HL-60 (cell line): Measurements from ENCODE around the gene GNS.

Experiments used
- DNase-seq, 2 experiments: peaks; one replicate each; pipeline ENCODE4 v3.0.0-alpha.2; 2010 to 2020; ENCODE audit warnings: low read depth in 1 of 2, low spot score in 1 of 2
- H3K27ac ChIP-seq: fragments of 250-450 bp; sonication (Bioruptor Pico); replicated peaks from 2 replicates; pipeline ENCODE4 v1.5.1; 2020; ENCODE audit warnings: mild to moderate bottlenecking, moderate library complexity
- H3K27me3 ChIP-seq: fragments of 250-450 bp; sonication (Bioruptor Pico); 2 replicates; pipeline ENCODE4 v1.5.1; 2021; ENCODE audit warnings: mild to moderate bottlenecking, moderate library complexity; ENCODE audit not compliant: insufficient read depth, poor library complexity, severe bottlenecking
- H3K4me3 ChIP-seq: replicated peaks from 2 replicates; pipeline ENCODE4 v1.5.1; 2011; ENCODE audit warnings: mild to moderate bottlenecking, control low read depth, low read length; ENCODE audit not compliant: insufficient read depth
- CTCF ChIP-seq: IDR thresholded peaks from one replicate; pipeline ENCODE4 v1.5.1; 2011; ENCODE audit warnings: low read length, control low read depth, inconsistent platforms; ENCODE audit not compliant: insufficient read depth
- GABPA ChIP-seq: IDR thresholded peaks from 2 replicates; pipeline ENCODE4 v1.6.1; 2012; ENCODE audit warnings: low read depth
- POLR2AphosphoS5 ChIP-seq: IDR thresholded peaks from 2 replicates; pipeline ENCODE4 v1.6.1; 2012; ENCODE audit warnings: low read depth
- REST ChIP-seq: IDR thresholded peaks from 2 replicates; pipeline ENCODE4 v1.6.1; 2012; ENCODE audit warnings: low read depth; ENCODE audit not compliant: insufficient replicate concordance
- SPI1 ChIP-seq: IDR thresholded peaks from 2 replicates; pipeline ENCODE4 v1.6.1; 2012; ENCODE audit warnings: low read depth, mild to moderate bottlenecking, borderline replicate concordance

The GNS gene

GRCh38 chr12:64679487-64680001, 79.7 kb downstream of the GNS start:
- H3K4me3 ChIP-seq = no peak overlapping the region
- TF ChIP-seq POLR2AphosphoS5 (no peak), REST (no peak), GABPA (no peak), CTCF (no peak), SPI1 (no peak)
- no peak for DNase-seq
- no peaks in the 10 kb centered on the region for H3K27me3 ChIP-seq
- no peak overlapping the region for H3K27ac ChIP-seq

- TF ChIP-seq SPI1 (no peak), REST (no peak), CTCF (no peak), POLR2AphosphoS5 (no peak), GABPA (no peak)
- DNase-seq = no peak
- Histone ChIP-seq H3K4me3 (no peak overlapping the region), H3K27me3 (no peaks in the 10 kb centered on the region), H3K27ac (no peak overlapping the region)
Measured at GRCh38 chr12:64678835-64679234, 80.4 kb downstream of the GNS start.

GRCh38 chr12:64678248-64678647, 81.0 kb downstream of the GNS start:
- DNase-seq = no peak
- no peak for TF ChIP-seq REST
- TF ChIP-seq GABPA = no peak
- TF ChIP-seq SPI1 = no peak
- TF ChIP-seq CTCF = no peak
- no peak for TF ChIP-seq POLR2AphosphoS5
- no peak overlapping the region for H3K27ac ChIP-seq
- H3K4me3 ChIP-seq = no peak overlapping the region
- no peaks in the 10 kb centered on the region for H3K27me3 ChIP-seq
